ENCODE results near the gene EFS. TPM values are rescaled to one million over a fixed set of nuclear protein-coding genes. Genes with fewer than 3 reads are reported as not detected.

EFS gene
- total RNA-seq, 1 experiment from 2014 or later = 0.36 TPM

DNA sequence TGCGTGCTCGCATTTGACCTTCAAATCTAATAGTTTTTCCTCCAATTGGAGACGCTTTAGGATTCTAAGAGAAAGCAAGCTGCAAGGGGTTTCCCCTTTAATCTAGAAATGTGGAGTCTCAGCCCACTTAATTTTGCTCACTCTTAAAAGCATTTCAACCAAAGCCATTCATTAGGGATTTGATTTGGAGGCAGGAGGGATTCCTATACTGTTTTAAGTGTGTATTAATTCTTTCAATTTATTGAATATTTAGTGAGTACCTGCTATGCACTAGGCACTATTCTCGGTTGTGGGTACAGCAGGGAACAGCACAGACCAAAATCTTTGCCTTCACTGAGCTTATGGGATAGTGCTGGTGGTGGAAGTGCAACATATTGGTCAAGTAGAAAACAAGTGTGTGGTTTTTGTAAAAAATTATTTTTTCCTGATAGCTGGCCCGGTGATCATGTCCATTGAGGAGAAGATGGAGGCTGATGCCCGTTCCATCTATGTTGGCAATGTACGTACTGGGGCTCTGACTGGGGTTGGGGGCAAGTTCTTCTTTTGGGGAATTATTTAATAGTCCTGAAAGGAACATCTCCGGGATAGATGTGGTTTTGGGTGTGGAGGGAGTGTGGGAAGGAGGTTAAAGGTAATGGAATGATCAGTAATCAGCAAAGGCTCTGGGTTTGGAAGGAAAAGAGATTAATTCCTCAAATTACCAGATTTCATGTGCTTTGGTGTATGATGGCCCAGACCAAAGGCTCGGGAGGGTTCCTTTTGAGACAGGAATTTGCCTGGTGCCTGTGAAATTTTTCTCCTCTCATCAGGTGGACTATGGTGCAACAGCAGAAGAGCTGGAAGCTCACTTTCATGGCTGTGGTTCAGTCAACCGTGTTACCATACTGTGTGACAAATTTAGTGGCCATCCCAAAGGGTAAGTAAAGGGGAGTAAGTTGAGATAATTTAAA lies 42.1 kb downstream of the EFS start:
- Histone ChIP-seq H3K4me3 (ENCODE audit: low read length) (peak overlapping the region; percentile 99), H3K36me3 (ENCODE audit: low read depth, low read length) (peaks cover 34% of the 10 kb centered on the region), H2AFZ (ENCODE audit: low read length) (no peak overlapping the region), H3K4me2 (ENCODE audit: low read length) (peak overlapping the region; percentile 94), H4K20me1 (ENCODE audit: low read length) (peaks cover 11% of the 10 kb centered on the region; the same call in 1 of the 2 replicates), H3F3A (ENCODE audit: low read length, unreplicated experiment) (peaks cover 3% of the 10 kb centered on the region), H3K9ac (ENCODE audit: low read length) (peak overlapping the region; percentile 96), H3K9me3 (ENCODE audit: low read length) (no peaks in the 10 kb centered on the region), H3K27me3 (ENCODE audit: low read length) (no peaks in the 10 kb centered on the region), H3K4me1 (ENCODE audit: insufficient read depth, low read length) (peaks cover 17% of the 10 kb centered on the region), H3K79me2 (ENCODE audit: low read length) (peaks cover 26% of the 10 kb centered on the region), H3K9me2 (replicated peaks; ENCODE audit: low read length) (no peaks in the 10 kb centered on the region), H3K27ac (ENCODE audit: low read length) (no peak overlapping the region)
- ATAC-seq (no peak), DNase-seq (no peak)
- ChIA-PET POLR2A (ENCODE audit: unreplicated experiment) (no interaction called here), CTCF (interaction anchor here (0.8 to 2.1 kb wide), 2 partner anchors 17 to 202 kb away, joined by 3 to 14 read pairs; partner anchors contain the start of gene BCL2L2)
- intact Hi-C loops (cut with micrococcal nuclease) = no loop called here
- TF ChIP-seq EZH2phosphoT487 (IDR thresholded peaks at IDR 0.05; ENCODE audit: borderline replicate concordance, low read length) (no peak), EZH2 (IDR thresholded peaks at IDR 0.05; ENCODE audit: low read length, unreplicated experiment) (no peak)
- TF ChIP-seq, protein P1, sequence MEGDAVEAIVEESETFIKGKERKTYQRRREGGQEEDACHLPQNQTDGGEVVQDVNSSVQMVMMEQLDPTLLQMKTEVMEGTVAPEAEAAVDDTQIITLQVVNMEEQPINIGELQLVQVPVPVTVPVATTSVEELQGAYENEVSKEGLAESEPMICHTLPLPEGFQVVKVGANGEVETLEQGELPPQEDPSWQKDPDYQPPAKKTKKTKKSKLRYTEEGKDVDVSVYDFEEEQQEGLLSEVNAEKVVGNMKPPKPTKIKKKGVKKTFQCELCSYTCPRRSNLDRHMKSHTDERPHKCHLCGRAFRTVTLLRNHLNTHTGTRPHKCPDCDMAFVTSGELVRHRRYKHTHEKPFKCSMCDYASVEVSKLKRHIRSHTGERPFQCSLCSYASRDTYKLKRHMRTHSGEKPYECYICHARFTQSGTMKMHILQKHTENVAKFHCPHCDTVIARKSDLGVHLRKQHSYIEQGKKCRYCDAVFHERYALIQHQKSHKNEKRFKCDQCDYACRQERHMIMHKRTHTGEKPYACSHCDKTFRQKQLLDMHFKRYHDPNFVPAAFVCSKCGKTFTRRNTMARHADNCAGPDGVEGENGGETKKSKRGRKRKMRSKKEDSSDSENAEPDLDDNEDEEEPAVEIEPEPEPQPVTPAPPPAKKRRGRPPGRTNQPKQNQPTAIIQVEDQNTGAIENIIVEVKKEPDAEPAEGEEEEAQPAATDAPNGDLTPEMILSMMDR (conservative IDR thresholded peaks at IDR 0.05; ENCODE audit: low read depth, low read length) = no peak
- TSS peak; percentile 25 for BruUV-seq (replicated peaks)

DNA sequence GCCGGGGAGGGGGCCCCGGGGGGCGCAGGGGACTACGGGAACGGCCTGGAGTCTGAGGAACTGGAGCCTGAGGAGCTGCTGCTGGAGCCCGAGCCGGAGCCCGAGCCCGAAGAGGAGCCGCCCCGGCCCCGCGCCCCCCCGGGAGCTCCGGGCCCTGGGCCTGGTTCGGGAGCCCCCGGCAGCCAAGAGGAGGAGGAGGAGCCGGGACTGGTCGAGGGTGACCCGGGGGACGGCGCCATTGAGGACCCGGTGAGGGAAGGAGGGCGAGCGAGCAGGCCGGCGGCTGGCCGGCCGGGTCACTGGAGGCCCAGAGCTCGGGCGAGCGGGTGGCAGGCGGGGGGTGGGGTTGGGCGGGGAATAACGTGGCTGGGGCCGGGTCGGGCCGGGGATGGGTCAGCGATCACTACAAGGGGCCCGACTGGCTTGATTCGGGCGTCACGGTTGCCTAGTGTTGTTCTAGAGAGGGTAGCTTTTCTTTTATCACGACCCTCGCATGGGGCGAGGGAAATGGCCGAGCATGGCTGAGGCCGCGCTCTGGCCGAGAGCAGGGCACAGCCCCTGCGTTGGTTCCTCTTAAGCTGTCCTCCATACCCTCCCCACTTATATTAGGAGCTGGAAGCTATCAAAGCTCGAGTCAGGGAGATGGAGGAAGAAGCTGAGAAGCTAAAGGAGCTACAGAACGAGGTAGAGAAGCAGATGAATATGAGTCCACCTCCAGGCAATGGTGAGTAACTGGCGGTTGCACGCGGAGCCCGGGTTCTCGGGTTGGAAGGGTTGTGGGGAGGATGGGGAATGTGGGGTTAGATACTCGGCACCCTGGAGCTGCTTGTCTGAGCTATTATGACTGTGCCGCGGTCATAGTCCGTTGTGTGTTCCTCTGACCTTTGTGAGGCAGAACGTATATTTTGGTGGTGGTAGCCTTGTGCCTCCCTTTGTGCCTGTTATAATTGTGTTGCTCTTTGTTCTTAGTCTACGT lies 43.1 kb downstream of the EFS start:
- peaks cover 11% of the 10 kb centered on the region; the same call in 1 of the 2 replicates for H4K20me1 ChIP-seq (ENCODE audit: low read length)
- H3K79me2 ChIP-seq (ENCODE audit: low read length) = peaks cover 26% of the 10 kb centered on the region
- ChIA-PET POLR2A (ENCODE audit: unreplicated experiment) (interaction anchor here (0.6 to 2.0 kb wide), 9 partner anchors 11 to 819 kb away, joined by 3 to 13 read pairs (median 4); partner anchors contain the start of genes BCL2L2, EMC9, HOMEZ and PPP1R3E), CTCF (interaction anchor here (0.7 to 2.1 kb wide), 5 partner anchors 16 to 655 kb away, joined by 3 to 14 read pairs (median 5); partner anchors contain the start of gene BCL2L2)
- intact Hi-C loops (cut with micrococcal nuclease) = loop anchor here (1.0 kb wide), 3 partner anchors 16 to 147 kb away; partner anchors contain the start of genes BCL2L2 and NGDN
- H3K36me3 ChIP-seq (ENCODE audit: low read depth, low read length) = peaks cover 36% of the 10 kb centered on the region
- H3K9me3 ChIP-seq (ENCODE audit: low read length) = no peaks in the 10 kb centered on the region
- peak overlapping the region; percentile 63; the same call in 1 of the 2 replicates for H2AFZ ChIP-seq (ENCODE audit: low read length)
- H3K4me3 ChIP-seq (ENCODE audit: low read length) = peak overlapping the region; percentile 99
- no peak for TF ChIP-seq EZH2 (IDR thresholded peaks at IDR 0.05; ENCODE audit: low read length, unreplicated experiment)
- TF ChIP-seq, protein P1 (conservative IDR thresholded peaks at IDR 0.05; ENCODE audit: low read depth, low read length) = no peak
- TF ChIP-seq EZH2phosphoT487 (IDR thresholded peaks at IDR 0.05; ENCODE audit: borderline replicate concordance, low read length) = no peak
- peak; percentile 44 for DNase-seq
- no peaks in the 10 kb centered on the region for H3F3A ChIP-seq (ENCODE audit: low read length, unreplicated experiment)
- H3K9ac ChIP-seq (ENCODE audit: low read length) = peak overlapping the region; percentile 96
- no TSS peak for BruUV-seq (replicated peaks)
- no peaks in the 10 kb centered on the region for H3K27me3 ChIP-seq (ENCODE audit: low read length)
- no peaks in the 10 kb centered on the region for H3K9me2 ChIP-seq (replicated peaks; ENCODE audit: low read length)
- peaks cover 17% of the 10 kb centered on the region for H3K4me1 ChIP-seq (ENCODE audit: insufficient read depth, low read length)
- peak; percentile 27 for ATAC-seq
- peak overlapping the region; percentile 48; the same call in 1 of the 2 replicates for H3K27ac ChIP-seq (ENCODE audit: low read length)
- H3K4me2 ChIP-seq (ENCODE audit: low read length) = peak overlapping the region; percentile 94
